Endothelial cell of umbilical vein (primary cell): Measurements from ENCODE around the gene GPD1L. TPM values are rescaled to one million over a fixed set of nuclear protein-coding genes. Genes with fewer than 3 reads are reported as not detected.

Experiments used
- BruUV-seq: library from RNA; stranded (reverse); fragments of 400-500 nt; replicated peaks from 2 replicates; lab custom pipeline; 2021; lab: Mats Ljungman, UMichigan
- CTCF ChIA-PET: fragments of 300-600, 350-600 bp; sonication (Branson Sonifier 250); formaldehyde crosslinking; loops from one replicate; lab custom pipeline; 2021; ENCODE audit warnings: antibody characterized with exemption, inconsistent platforms; lab: Charles Lee
- POLR2A ChIA-PET: fragments of 300-600, 350-600 bp; sonication (Branson Sonifier 250); formaldehyde crosslinking; loops from one replicate; lab custom pipeline; 2021; ENCODE audit warnings: antibody characterized with exemption, inconsistent platforms; lab: Charles Lee
- DNase-seq: peaks from one replicate; pipeline ENCODE4 v3.0.0-alpha.2; 2011; ENCODE audit warnings: low read depth, low spot score
- FAIRE-seq: peaks from 2 replicates; lab custom pipeline; 2011; peaks lifted over from hg19 to GRCh38; lab: Jason Lieb, UNC
- H2AFZ ChIP-seq: 2 replicates; pipeline ENCODE4 v1.6.0; 2012; ENCODE audit warnings: low read depth, low read length, control low read depth, inconsistent platforms
- H3K27ac ChIP-seq: 2 replicates; pipeline ENCODE4 v1.5.1; 2011; ENCODE audit warnings: low read depth, mild to moderate bottlenecking, control low read depth, low read length, moderate library complexity; ENCODE audit not compliant: insufficient read depth
- H3K27me3 ChIP-seq, 2 experiments: 2 replicates each; pipeline versions ENCODE4 v1.6.0 to v1.6.1; 2011; ENCODE audit warnings: low read length in 2 of 2, mixed read lengths in 1 of 2; ENCODE audit not compliant: control insufficient read depth in 2 of 2, insufficient read depth in 2 of 2
- H3K36me3 ChIP-seq, 2 experiments: 2 replicates in 1 of 2; 3 replicates in 1 of 2; pipeline ENCODE4 v1.5.1; 2011; ENCODE audit warnings: low read length in 2 of 2, mild to moderate bottlenecking in 1 of 2, moderate library complexity in 1 of 2; ENCODE audit not compliant: control insufficient read depth in 2 of 2, insufficient read depth in 2 of 2; ENCODE audit errors: extremely low read depth in 1 of 2
- H3K4me1 ChIP-seq: 3 replicates; pipeline ENCODE4 v1.5.1; 2011; ENCODE audit warnings: mild to moderate bottlenecking, low read length; ENCODE audit not compliant: control insufficient read depth, insufficient read depth; ENCODE audit errors: extremely low read depth
- H3K4me2 ChIP-seq: 2 replicates; pipeline ENCODE4 v1.6.1; 2011; ENCODE audit warnings: low read length, control low read depth, mixed read lengths; ENCODE audit not compliant: insufficient read depth
- H3K4me3 ChIP-seq, 3 experiments: fragments of 200-600 bp in 1 of 3; sonication (generic), shearing (Covaris generic) in 1 of 3; replicated peaks in 1 of 3; 2 replicates each; pipeline ENCODE4 v1.5.1; 2011 to 2016; ENCODE audit warnings: control low read depth in 3 of 3, low read length in 3 of 3, mild to moderate bottlenecking in 2 of 3, inconsistent platforms in 1 of 3, low read depth in 1 of 3, moderate library complexity in 1 of 3; ENCODE audit not compliant: insufficient read depth in 1 of 3
- H3K79me2 ChIP-seq: 2 replicates; pipeline ENCODE4 v1.6.0; 2012; ENCODE audit warnings: low read length, inconsistent platforms; ENCODE audit not compliant: control insufficient read depth, insufficient read depth
- H3K9ac ChIP-seq: replicated peaks from 2 replicates; pipeline ENCODE3; 2011; ENCODE audit warnings: low read length, control low read depth; ENCODE audit not compliant: insufficient read depth; ENCODE audit errors: extremely low read depth
- H3K9me1 ChIP-seq: replicated peaks from 3 replicates; pipeline ENCODE4 v1.6.0; 2011; ENCODE audit warnings: mild to moderate bottlenecking, low read length; ENCODE audit not compliant: control insufficient read depth, insufficient read depth; ENCODE audit errors: extremely low read depth
- H3K9me3 ChIP-seq: replicated peaks from 2 replicates; pipeline ENCODE4 v1.5.1; 2012; ENCODE audit warnings: low read length, inconsistent platforms; ENCODE audit not compliant: control insufficient read depth, insufficient read depth
- H4K20me1 ChIP-seq: replicated peaks from 2 replicates; pipeline ENCODE3; 2011; ENCODE audit warnings: mild to moderate bottlenecking, low read length; ENCODE audit not compliant: control insufficient read depth, insufficient read depth; ENCODE audit errors: extremely low read depth
- CTCF ChIP-seq, 2 donors: IDR thresholded peaks; 1 replicate in 1 of 2; 2 replicates in 1 of 2; pipeline ENCODE4 v1.5.1; 2011; ENCODE audit warnings: low read length in 2 of 2, mild to moderate bottlenecking in 2 of 2, moderate library complexity in 2 of 2, control low read depth in 1 of 2, inconsistent platforms in 1 of 2, low read depth in 1 of 2; ENCODE audit not compliant: insufficient read depth in 1 of 2; ENCODE audit errors: extremely low read depth in 1 of 2
- EZH2 ChIP-seq: IDR thresholded peaks from 2 replicates; pipeline ENCODE4 v1.6.1; 2012; ENCODE audit warnings: borderline replicate concordance, low read depth, mild to moderate bottlenecking, moderate library complexity, low read length, inconsistent platforms; ENCODE audit not compliant: severe bottlenecking
- FOS ChIP-seq: IDR thresholded peaks from 2 replicates; pipeline ENCODE4 v1.6.1; 2011; ENCODE audit warnings: mild to moderate bottlenecking, low read length, moderate library complexity, borderline replicate concordance; ENCODE audit not compliant: insufficient read depth
- GATA2 ChIP-seq: IDR thresholded peaks from 2 replicates; pipeline ENCODE4 v1.7.0; 2011; ENCODE audit warnings: low read depth, mild to moderate bottlenecking, moderate library complexity, mixed read lengths, low read length; ENCODE audit not compliant: insufficient read length, insufficient read depth
- JUN ChIP-seq: IDR thresholded peaks from 2 replicates; pipeline ENCODE4 v1.6.1; 2011; ENCODE audit warnings: borderline replicate concordance, low read depth; ENCODE audit not compliant: insufficient read length, insufficient read depth
- MAX ChIP-seq: IDR thresholded peaks from 2 replicates; pipeline ENCODE4 v1.6.1; 2011; ENCODE audit not compliant: insufficient read depth, insufficient read length
- MYC ChIP-seq: IDR thresholded peaks from one replicate; pipeline ENCODE4 v1.6.1; 2011; ENCODE audit warnings: mild to moderate bottlenecking, low read depth, low read length
- POLR2A ChIP-seq: IDR thresholded peaks from 2 replicates; pipeline ENCODE4 v1.6.1; 2012; ENCODE audit warnings: low read depth, mild to moderate bottlenecking, control low read depth, low read length
- POLR2AphosphoS5 ChIP-seq: IDR thresholded peaks from 2 replicates; pipeline ENCODE4 v1.6.1; 2012; ENCODE audit warnings: low read depth, mild to moderate bottlenecking, control low read depth, low read length, moderate library complexity; ENCODE audit not compliant: insufficient read depth
- dilution Hi-C: fragments of 300-500 bp; cut with MboI; formaldehyde crosslinking; loops from one replicate; pipeline ENCODE4 v1.15.0; 2019; ENCODE audit warnings: low sequenced_read_pairs; ENCODE audit not compliant: extremely low pct_ligation_motif_present
- intact Hi-C: fragments of 100-400 bp; cut with micrococcal nuclease; formaldehyde crosslinking; loops from one replicate; pipeline ENCODE4 v1.10.0; 2022
- polyA plus RNA-seq, 4 experiments: library from polyadenylated mRNA; depleted of rRNA in 3 of 4; stranded (reverse) in 3 of 4; unstranded in 1 of 4; fragments of >200 nt; gene quantifications; 2 replicates each; pipeline versions ENCODE4 v1.2.1 to v1.2.3, GENCODE V29; 2011 to 2012; ENCODE audit warnings: missing spikeins in 1 of 4
- total RNA-seq: library from RNA; stranded (reverse); gene quantifications from 2 replicates; pipeline ENCODE4 v1.2.3, GENCODE V29; 2021

Gene GPD1L
- total and polyA plus RNA-seq, 2 donors (not counting 3 experiments of a cell fraction or from before 2014, with no cell fraction given) = 5.1 to 12.9 TPM

GRCh38 chr3:32123620-32124019, 17.2 kb downstream of the GPD1L start:
- CTCF ChIA-PET = interaction anchor here (1.0 kb wide), 1 partner anchor 305 kb away, joined by 3 read pairs; no protein-coding TSS in a partner anchor
- dilution Hi-C loops = no loop called here

More at GRCh38 chr3:32123620-32124019, 17.2 kb downstream of the GPD1L start:
- H3K9me1 ChIP-seq = no peaks in the 10 kb centered on the region
- H3K36me3 ChIP-seq = no peaks in the 10 kb centered on the region
- no peak overlapping the region for H3K4me3 ChIP-seq
- H3K9ac ChIP-seq = no peak overlapping the region
- H3K27me3 ChIP-seq = no peaks in the 10 kb centered on the region
- no peaks in the 10 kb centered on the region for H4K20me1 ChIP-seq
- H3K9me3 ChIP-seq = no peaks in the 10 kb centered on the region
- no peak overlapping the region for H3K4me2 ChIP-seq
- H2AFZ ChIP-seq = no peak overlapping the region
- POLR2A ChIA-PET = no interaction called here
- no peak for DNase-seq
- no peaks in the 10 kb centered on the region for H3K4me1 ChIP-seq
- intact Hi-C loops = no loop called here
- H3K79me2 ChIP-seq = no peaks in the 10 kb centered on the region
- FAIRE-seq = no peak
- no TSS peak for BruUV-seq
- H3K27ac ChIP-seq = no peak overlapping the region
- TF ChIP-seq POLR2A (no peak), JUN (no peak), GATA2 (no peak), EZH2 (no peak), MAX (no peak), FOS (no peak), MYC (no peak), CTCF (IDR thresholded peaks at IDR 0.05; ENCODE audit: extremely low read depth in 1 of 2, insufficient read depth in 1 of 2, low read depth in 1 of 2, low read length in 2 of 2) (no peak), POLR2AphosphoS5 (no peak)
